HG03378 (cell line): ENCODE measurements around the gene EMP2.
"Not testable (repeated sequence)": the region's sequence is repeated elsewhere in the genome, so short reads cannot be mapped to it uniquely, and the experiment has no call there.

Experiments
- ATAC-seq: cut with Tn5 transposase; IDR thresholded peaks from one replicate; pipeline ENCODE4 v1.9.1; 2021; ENCODE audit warnings: mild to moderate bottlenecking, moderate library complexity; ENCODE audit not compliant: unreplicated experiment

EMP2 gene

DNA sequence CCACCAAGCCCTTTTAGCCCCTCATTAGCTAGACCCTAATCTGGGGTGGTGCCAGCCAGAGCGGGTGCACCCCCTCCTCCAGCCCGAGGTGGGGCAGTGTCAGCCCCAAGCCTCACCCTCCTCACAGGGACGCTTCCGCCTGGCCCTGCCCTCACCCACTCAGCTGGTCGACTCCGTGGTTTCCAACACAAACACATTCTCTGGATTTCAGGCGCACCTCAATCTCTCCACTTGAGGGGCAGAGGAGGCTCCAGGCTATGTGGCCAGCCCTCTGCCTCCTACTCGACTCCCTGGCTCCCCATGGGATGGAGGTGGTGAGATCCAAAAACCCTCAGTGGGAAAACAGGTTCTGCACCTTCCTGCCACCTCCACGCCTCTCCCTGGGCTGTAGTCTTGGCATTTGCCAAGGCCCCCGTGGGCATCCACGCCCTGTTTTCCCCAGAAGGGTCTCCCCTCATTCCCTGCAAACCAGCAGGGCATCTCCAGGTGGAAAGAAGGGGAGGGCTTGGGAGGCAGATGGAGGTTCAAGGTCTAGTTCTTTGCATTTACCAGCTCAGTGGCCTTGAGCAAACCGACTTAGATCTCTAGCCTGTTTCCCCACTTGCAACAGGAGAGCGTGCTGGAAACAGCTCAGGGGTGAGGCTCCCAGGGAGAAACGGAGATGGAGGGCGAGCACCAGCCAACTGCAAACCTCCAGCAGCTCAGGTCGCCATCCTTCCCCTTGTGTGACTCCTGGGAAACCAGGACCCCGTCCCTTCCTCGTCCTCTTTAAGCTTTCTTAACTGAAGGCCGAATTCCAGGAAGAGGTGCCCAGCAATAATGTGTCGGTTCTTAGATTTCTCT is 1.7 kb downstream of the EMP2 start:
- no peak for ATAC-seq

DNA sequence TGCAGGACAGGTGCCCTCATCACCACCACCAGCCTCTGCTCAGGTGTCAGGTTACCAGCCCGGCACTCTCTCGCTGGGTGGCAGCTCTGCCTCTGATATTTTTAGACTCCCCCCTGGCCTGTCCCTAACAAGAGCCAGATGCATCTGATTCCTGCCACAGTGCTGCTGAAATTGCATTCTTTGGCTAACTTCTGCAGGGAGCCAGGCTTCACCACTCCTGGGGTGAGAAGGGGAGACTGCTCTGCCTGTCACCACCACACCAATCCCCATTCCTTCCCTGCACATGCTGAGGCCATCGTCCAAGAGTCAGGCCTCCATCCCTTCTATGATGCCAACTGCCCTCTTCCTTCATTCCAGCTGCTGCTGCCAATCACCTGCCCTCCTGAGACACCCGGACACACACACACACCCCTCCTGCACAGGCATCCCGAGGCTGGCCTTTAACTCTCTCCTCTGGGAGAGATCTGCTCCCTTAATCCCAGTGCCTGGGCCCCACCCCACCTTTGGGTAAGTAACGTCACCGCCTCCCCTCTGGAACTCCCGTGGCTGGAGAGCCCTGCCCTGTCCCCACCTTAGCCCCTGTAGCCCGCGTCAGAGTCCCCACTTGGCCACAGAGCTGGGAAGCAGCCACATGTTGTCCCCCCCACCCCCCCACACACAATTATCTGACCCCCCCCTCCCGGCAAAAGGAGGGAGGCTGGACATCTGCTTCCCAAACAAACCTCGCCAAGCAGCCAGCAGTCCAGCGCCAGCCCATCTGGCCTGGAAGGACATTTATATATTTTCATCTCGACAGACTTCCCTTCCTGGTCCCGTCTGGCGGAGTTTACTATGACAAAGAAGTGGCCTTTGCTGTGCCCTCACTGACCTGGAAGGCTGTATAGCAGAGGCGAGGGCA is 2.8 kb downstream of the EMP2 start:
- ATAC-seq = no peak

DNA sequence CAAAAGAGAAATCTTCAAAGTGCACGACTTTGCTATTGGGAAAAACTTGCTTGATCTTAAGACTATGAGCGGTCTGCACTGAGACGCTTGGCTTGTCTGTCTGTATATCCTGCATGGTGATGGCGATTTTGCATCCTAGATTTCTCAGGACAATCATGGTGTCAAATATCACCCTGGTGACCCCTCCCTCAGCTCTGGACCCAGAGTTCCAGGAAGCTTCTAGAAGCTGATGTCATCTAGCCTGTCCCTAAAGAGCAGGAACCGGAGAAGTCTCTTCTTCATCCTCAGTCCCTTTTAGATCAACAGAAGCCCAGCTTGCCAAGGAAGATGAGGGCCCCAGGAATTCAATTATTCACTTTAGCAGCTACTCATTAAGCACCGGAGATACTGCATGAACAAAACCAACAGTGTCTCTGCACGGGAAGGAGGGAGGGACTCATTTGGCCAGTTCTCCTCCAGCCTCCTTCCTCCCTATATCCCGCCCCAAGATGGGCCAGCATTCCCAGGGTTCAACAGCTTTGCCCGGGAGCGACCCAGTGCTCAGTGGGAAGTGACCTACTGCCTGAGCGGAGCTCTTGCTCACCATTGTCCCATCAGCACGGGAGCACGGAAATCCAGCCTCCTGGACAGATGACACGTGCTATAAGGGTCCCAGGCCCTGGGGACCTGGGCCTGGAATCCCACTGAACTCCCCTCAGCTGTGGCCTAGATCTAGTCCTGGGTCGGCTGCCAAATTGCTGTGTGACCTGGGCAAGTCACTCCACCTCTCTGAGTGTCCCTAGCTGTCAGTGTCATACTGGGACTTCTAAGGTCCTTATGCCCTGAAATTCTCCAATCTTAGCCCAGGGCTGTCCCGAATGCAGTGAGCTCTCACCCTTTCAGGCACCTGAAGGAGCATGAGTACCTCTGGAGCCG is 3.8 kb downstream of the EMP2 start:
- no peak for ATAC-seq

DNA sequence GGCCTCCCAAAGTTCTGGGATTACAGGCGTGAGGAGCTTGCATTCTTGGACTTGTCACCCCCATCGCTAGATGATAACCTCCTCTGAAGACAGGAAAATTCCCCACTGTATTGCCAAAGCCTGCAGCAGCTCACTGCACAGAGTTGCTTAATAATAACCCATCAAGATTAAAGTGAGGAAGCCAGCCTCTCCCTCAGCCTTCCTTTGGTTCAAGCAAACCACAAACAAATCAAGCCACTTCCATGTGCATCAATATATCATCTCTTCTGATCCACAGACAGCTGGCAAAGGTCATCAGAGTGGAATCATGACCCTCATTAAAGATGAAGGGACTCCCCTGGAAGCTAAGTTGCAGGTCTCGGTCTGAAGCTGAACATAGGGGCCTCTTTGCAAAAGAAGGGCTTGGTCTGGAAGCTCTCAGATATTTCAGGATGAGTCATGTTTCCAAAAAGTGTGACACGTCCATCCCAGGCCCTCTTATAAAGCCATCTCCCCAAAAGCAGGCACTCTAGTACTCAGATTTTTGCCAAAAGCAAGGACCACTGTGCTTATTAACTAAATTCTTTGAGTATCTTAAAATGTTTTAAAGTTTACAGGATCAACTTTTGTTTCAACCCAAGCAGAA is 4.8 kb downstream of the EMP2 start:
- ATAC-seq = no peak

DNA sequence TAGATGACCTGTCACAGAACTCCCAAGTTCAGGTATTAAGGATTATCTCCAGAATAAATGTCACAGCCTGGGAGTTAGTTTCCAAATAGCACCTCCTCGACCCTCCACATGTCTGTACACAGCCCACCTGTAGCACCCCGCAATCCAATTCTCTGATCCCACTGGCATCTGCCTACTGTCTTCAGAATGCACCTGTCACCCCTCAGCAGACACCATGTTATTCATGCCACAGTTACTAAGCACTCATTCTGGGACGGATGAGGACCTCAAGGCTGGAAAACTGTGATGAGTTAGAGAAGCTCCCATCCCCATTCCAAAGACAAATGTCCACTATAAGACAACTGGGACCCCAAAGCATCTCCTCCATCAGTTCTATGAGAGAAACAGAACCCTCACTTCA is 7.8 kb downstream of the EMP2 start:
- ATAC-seq = no peak

DNA sequence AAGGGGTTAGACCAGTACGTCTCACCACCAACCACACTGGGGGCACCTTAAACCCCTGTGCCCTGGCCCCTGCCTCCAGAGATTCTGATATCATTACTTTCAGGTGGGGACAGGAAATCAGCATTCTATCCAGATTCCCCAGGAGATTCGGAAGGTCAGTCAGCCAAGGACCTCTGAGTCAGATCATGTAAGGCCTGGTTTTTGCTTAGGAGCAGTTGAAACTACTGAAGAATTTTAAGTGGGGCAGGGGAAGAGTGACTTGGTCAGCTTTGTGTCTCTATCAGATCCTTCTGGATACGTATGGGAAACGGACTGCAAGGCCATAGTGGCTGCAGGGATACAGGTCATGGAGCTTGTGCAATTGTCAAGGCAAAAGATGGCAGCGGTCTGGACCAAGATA is 9.0 kb downstream of the EMP2 start:
- no peak for ATAC-seq

DNA sequence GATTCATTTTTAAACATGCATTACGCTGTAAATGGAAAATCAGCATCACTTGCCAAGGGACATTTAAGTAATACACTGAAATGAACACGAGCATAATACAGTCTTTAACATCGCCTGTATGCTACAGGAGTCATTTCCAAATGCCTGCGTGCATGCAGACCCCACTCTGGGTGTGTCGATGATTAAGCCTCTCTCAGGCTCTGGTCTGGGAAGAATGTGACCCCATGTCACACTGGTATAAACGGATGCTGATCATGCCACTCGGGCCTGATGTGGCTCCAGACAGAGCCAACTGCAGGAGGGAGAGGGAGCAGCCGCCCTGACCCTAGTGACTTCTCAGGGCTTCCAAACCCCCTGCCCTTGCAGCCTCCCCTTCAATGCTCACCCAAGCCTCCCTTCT is 10.8 kb downstream of the EMP2 start:
- no peak for ATAC-seq

DNA sequence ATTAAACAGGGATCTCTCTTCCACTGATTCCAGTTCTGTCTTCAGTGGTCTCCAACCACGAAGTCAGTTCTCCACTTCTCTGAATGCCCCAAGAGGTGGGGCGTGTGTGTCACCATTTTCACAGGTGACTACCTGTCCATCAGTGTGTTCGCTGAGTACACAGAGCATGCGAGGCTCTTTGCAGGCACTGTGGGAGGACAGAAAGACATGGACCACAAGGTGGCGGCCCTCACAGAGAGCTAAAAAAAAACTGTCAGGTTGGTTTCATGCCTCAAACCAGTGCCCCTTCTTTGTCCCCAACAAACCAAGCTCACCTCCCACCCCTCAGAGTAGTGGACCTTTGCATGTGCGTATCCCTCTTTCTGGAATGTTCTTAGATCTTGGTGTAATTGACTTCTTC is 13.8 kb downstream of the EMP2 start:
- ATAC-seq = no peak

DNA sequence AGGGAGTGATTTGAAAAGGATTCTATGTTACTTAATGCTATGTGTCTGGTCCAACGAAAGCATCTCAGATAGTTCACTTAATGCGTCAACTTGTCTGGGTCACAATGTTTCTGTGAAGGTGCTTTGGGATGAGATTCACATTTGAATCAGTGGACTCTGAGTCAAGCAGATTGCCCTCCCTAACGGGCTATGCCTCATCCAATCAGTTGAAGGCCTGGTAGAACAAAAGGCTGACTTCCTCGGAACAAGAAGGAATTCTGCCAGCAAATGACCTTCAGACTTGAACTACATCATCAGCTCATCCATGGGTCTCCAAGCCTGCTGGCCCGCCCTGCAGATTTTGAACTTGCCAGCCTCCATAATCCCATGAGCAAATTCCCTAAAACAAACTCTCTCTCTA is 15.2 kb downstream of the EMP2 start:
- ATAC-seq = no peak

DNA sequence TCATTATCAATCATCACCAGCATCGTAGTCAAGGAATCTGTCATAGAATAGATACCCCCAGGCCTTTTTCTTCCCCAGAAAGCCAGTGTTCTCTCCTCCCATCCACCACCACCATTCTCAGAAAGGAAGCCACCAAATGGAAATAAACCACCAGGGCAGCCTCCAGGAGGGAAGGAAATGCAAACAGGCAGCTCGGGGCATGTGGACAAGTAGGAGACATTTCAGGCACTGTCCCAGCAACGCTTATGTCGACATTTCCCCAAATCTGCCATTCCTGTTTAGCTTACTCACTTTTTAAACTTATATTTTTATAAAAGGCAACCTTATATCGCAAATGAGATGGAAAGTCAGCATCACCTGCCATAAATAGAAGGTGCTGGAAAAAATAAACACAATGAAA is 15.8 kb downstream of the EMP2 start:
- ATAC-seq = no peak

DNA sequence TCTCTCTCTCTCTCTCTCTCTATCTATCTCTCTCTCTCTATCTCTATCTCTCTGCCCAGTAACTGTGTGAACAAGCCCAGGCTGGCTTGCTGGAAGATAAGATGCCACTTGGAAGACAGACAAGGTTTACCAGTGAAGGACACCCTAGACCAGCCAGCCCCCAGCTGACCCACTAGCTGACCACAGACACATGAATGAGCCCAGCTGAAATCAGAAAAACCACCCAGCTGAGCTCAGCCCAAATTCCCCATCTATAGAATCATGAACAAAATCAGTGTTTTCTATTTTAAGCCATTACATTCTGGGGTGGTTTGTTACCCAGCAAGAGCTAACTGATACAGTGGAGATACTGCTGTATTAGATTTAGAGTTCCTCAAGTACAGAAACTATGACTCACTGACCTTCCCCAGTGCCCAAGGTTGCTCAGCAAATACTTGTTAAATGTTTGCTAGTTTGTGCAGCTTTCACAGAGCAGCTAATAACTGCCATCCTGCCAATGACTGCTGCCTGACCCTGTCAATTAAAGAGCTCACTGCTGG is 18.0 kb downstream of the EMP2 start:
- no peak for ATAC-seq

DNA sequence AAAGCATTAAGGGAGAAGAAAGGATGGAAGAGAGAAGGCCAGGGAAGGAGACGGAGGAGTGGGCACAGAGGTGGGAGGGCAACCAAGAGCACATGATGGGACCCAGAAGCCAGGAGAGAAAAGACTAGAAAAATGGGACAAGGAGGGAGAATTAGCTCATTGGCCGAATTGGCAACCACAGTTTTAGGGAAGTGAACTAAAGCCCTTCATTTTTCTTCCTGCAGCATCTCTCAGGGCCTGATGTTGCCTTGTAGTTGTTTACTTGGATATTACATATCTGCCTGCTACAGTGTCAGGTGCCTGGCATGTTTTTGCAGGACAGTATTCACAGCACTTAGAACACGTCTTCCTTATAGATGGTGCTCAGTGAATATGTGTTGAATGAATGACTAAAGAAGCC is 19.0 kb downstream of the EMP2 start:
- ATAC-seq = no peak

DNA sequence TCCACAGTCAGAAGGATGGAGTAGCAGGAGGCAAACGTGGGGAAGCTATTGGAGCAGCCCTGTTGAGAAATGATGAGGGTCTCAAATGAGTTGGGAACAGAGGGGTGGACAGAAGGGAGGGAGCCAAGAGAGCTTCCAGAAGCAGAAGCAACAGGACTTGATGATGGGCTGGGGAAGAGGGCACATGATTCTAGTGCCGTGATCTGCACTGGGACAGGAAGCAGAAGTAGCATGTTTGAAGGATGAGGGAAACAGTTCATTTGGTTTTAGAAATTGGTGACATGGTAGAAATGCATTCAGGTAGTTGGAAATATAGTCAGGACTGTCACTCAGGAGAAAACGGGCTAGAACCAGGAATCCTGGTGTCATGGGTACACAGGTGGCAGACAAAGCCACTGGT is 19.4 kb downstream of the EMP2 start:
- no peak for ATAC-seq

DNA sequence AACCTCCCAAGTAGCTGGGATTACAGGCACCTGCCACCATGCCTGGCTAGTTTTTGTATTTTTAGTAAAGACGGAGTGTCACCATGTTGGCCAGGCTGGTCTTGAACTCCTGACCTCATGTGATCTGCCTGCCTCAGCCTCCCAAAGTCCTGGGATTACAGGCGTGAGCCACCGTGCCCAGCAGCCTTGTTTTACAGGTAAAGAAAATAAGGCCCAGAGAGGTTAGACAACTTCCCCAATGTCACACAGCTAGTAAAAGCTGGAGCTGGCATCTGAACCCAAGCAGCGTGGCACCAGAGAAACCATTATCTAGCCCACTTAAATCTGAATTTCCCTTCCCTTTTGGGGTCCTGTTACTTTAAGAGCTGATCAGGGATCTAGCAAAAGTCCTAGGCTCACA is 20.6 kb downstream of the EMP2 start:
- ATAC-seq = not testable (repeated sequence)

DNA sequence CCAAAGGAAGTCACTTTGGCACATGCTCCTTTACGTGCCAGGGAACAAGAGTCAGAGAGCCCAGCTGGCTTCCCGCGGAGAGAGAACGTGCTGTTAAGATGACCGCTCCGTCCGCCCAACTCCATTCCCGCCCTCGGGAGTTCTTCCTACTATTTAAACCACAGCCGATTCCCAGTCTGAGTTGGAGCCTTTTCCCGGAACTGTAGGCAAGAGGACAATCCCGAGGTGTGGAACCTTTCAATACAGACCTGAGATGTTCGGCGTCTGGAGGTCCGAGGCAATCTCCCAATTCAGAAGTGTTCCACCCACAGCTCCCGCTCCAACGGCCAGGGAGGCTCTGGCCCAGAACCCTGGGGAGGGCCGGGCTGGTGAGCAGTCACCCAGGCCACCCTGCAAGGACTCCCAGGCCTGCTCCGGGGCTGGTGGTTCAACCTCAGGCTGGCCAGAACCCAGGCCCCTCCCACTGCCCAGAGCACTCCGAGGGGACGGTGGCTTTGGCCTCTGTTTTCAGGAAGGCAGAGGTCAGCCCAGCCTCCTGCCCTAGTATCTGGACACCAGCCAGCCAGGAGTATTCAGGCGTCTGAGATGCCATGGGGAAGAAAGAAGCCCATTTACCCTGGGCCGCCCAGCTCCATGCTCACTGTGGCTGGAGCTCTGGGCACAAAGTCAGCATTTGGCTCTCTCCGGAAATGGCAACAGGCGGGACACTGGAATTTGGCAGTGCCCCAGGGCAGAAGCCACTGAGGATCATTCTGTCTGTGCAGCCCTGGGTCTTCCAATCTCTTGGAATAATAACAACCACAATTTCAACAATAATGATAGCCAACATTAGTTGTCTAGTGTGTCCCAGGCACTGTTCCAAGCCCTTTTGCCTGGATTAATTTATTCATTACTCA is 21.4 kb downstream of the EMP2 start:
- no peak for ATAC-seq

DNA sequence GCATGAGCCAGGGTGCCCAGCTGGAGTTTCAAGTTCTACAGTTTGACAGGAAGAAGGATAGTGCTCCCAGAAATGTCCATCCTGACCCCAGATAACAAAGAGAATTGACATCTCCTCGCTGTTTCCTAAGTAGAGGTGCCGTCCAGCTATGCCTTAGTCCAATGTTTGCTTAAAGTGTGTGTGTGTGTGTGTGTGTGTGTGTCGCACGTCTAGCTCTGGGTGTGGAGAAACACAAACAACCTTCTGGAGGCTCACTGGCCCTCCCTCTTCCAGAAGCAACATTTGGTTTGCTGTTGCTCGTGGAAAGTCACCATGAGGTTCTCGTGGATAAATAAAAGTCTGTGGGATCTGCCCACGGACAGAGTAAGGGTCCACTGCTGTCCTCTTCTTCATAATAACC is 22.1 kb downstream of the EMP2 start:
- no peak for ATAC-seq

DNA sequence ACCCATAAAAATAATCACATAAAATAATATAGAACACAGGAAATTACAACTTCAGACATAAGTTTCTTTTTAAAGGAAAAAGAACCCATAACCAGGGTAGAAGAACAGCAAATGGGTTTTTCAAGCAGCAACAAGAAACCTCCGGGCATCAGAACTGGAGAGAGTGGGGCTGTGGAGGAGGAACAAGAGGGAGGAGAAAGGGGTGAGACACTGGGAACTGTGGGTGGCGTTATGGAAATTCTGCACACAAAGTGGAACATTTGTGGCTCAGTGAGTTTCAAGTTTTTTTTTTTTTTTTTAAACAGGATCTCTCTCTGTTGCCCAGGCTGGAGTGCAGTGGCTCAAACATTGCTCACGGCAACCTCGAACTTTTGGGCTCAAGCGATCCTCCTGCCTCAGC is 22.6 kb downstream of the EMP2 start:
- ATAC-seq = no peak

DNA sequence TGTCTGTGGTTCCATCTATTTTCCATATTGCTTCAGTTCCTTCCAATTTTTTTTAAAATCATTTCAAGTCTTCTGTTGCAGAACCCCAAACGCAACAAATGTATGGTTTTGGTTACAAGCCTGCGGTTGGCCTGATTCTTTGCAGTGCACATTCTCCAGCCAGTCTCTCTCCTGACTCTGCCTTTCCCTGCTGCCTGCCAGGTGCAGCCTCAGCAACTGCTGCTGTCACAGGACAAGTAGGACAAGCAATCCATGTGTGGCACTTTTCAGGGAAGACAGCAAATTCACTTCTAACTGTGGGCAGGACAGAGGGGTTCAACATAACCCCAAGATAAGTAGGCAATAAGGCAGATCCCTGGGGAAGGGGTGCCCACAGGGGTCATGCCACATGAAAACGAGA is 24.2 kb downstream of the EMP2 start:
- no peak for ATAC-seq

DNA sequence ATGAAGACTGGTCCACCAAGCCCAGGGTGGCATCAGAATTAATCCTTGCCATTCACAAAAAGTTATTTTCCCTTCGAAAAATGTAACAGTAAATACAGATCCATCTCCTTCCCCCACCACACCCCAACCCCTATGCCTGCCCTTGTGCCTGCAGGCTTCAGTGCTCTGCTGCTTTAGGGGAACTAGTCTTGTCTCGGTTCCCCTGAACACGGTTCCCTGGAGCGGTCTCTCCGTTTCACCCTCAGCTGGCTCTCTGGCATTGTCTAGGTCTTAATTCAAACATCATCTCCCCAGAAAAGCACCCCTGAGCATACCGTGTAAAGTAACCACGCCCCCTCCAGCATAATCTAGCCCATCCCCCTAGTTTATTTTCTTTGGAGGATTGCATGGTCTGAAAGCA is 25.8 kb downstream of the EMP2 start:
- ATAC-seq = no peak
